Osteoblast (primary cell): Measurements from ENCODE around the gene OR52E1. TPM values are rescaled to one million over a fixed set of nuclear protein-coding genes. Genes with fewer than 3 reads are reported as not detected.

Experiments used
- DNase-seq: peaks from one replicate; pipeline ENCODE4 v3.0.0; 2011; ENCODE audit warnings: low spot score, mixed read lengths; ENCODE audit not compliant: insufficient read length; ENCODE audit errors: missing footprints
- H2AFZ ChIP-seq: 2 replicates; pipeline ENCODE4 v1.6.0; 2011; ENCODE audit warnings: mild to moderate bottlenecking, low read length
- H3K27ac ChIP-seq: 2 replicates; pipeline ENCODE4 v1.5.1; 2011; ENCODE audit warnings: mild to moderate bottlenecking, low read depth, low read length, moderate library complexity
- H3K27me3 ChIP-seq: 2 replicates; pipeline ENCODE4 v1.6.0; 2012; ENCODE audit warnings: mild to moderate bottlenecking, control low read depth, inconsistent platforms, low read length, moderate library complexity; ENCODE audit not compliant: insufficient read depth
- H3K36me3 ChIP-seq: 2 replicates; pipeline ENCODE4 v1.5.1; 2011; ENCODE audit warnings: mild to moderate bottlenecking, low read length, control low read depth, moderate library complexity; ENCODE audit not compliant: insufficient read depth
- H3K4me1 ChIP-seq: 2 replicates; pipeline ENCODE4 v1.5.1; 2011; ENCODE audit warnings: mild to moderate bottlenecking, low read length, control low read depth, moderate library complexity; ENCODE audit not compliant: insufficient read depth
- H3K4me2 ChIP-seq: 2 replicates; pipeline ENCODE4 v1.6.0; 2011; ENCODE audit warnings: mild to moderate bottlenecking, low read length; ENCODE audit not compliant: insufficient read depth
- H3K4me3 ChIP-seq: fragments of 200-600 bp; sonication (generic); 3 replicates; pipeline ENCODE4 v1.5.1; 2012; ENCODE audit warnings: mild to moderate bottlenecking, low read length, inconsistent platforms; ENCODE audit not compliant: insufficient read depth
- H3K79me2 ChIP-seq: 2 replicates; pipeline ENCODE4 v1.6.0; 2012; ENCODE audit warnings: mild to moderate bottlenecking, low read length, control low read depth, inconsistent platforms; ENCODE audit not compliant: insufficient read depth
- H3K9me3 ChIP-seq: 2 replicates; pipeline ENCODE4 v1.5.1; 2011; ENCODE audit warnings: low read depth, low read length, control low read depth
- H4K20me1 ChIP-seq: 2 replicates; pipeline ENCODE4 v1.6.0; 2012; ENCODE audit warnings: mild to moderate bottlenecking, low read length, control low read depth; ENCODE audit not compliant: insufficient read depth
- total RNA-seq: library from RNA; depleted of rRNA; stranded (reverse); fragments of >200 nt; gene quantifications from 2 replicates; pipeline ENCODE4 v1.2.3, GENCODE V29; 2012
- TF ChIP-seq, protein P1 (sequence below): IDR thresholded peaks from 2 replicates; pipeline ENCODE4 v1.5.1; 2011; ENCODE audit warnings: mild to moderate bottlenecking, low read depth, low read length, moderate library complexity; ENCODE audit errors: extremely low read depth

Gene OR52E1
- total RNA-seq, 1 donor: not detected

DNA sequence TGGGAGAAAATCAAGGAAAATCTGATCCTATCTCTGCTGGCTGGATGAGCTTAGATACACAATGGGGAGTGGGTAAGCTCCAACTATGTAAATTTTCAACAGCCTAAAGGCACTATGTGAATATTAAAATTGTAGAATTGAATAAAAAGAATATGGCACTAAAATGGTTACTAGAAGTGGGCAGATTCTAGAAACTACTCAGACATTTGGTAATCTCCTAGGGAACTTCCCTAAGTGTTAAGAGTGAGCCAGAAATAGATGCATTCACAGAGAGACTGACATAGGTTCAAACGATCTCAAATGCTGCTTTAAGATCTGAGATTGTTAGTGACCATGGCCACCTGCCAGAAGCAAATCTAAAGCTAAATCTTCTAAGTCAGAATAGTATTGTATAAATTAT is 4.3 kb upstream of the OR52E1 start:
- TF ChIP-seq, protein P1, sequence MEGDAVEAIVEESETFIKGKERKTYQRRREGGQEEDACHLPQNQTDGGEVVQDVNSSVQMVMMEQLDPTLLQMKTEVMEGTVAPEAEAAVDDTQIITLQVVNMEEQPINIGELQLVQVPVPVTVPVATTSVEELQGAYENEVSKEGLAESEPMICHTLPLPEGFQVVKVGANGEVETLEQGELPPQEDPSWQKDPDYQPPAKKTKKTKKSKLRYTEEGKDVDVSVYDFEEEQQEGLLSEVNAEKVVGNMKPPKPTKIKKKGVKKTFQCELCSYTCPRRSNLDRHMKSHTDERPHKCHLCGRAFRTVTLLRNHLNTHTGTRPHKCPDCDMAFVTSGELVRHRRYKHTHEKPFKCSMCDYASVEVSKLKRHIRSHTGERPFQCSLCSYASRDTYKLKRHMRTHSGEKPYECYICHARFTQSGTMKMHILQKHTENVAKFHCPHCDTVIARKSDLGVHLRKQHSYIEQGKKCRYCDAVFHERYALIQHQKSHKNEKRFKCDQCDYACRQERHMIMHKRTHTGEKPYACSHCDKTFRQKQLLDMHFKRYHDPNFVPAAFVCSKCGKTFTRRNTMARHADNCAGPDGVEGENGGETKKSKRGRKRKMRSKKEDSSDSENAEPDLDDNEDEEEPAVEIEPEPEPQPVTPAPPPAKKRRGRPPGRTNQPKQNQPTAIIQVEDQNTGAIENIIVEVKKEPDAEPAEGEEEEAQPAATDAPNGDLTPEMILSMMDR: no peak
- Histone ChIP-seq H3K4me2 (no peak overlapping the region), H3K27me3 (no peaks in the 10 kb centered on the region), H3K79me2 (no peaks in the 10 kb centered on the region), H2AFZ (no peak overlapping the region), H4K20me1 (no peaks in the 10 kb centered on the region), H3K4me1 (no peaks in the 10 kb centered on the region), H3K27ac (no peak overlapping the region), H3K36me3 (no peaks in the 10 kb centered on the region), H3K9me3 (no peaks in the 10 kb centered on the region), H3K4me3 (no peak overlapping the region)
- no peak for DNase-seq

DNA sequence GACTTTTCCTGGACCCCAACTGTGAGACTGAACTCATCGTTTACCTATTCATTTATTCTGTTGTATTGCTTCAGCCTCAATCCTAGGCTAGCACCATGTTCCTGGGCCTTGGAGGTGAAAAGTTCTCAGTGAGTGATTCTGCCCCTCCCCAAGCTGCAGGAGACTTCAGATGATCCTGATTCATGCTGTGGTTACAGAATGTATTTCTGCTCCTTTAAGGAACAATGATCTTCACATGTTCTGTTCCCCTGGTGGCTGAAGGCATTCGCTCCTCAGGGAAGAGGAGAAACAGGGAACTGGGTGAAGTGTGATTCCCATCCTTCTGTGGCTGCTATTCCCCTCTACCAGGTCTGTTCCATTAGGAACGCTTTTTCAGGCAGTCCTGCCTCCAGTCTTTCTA is 2.4 kb downstream of the OR52E1 start:
- H3K4me2 ChIP-seq: no peak overlapping the region
- H3K36me3 ChIP-seq: no peaks in the 10 kb centered on the region
- no peak overlapping the region for H2AFZ ChIP-seq
- no peak overlapping the region for H3K27ac ChIP-seq
- H3K79me2 ChIP-seq: no peaks in the 10 kb centered on the region
- H3K4me1 ChIP-seq: no peaks in the 10 kb centered on the region
- DNase-seq: no peak
- TF ChIP-seq, protein P1: no peak
- no peaks in the 10 kb centered on the region for H3K27me3 ChIP-seq
- H4K20me1 ChIP-seq: no peaks in the 10 kb centered on the region
- no peaks in the 10 kb centered on the region for H3K9me3 ChIP-seq
- no peak overlapping the region for H3K4me3 ChIP-seq

DNA sequence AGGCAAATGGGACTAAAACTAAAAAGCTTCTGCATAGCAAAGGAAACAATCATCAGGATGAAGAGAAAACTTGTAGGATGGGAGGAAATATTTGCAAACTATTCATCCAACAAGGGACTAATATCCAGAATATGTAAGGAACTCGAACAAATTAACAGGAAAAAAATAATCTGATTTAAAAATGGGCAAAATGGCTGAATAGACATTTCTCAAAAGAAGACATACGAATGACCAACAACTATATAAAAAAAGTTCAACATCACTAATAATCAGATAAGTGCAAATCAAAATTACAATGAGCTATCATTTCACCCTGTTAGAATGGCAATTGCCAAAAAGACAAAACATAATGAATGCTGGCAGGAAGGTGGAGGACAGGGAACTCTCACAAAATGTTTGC is 12.0 kb downstream of the OR52E1 start:
- H3K9me3 ChIP-seq: no peaks in the 10 kb centered on the region
- no peaks in the 10 kb centered on the region for H3K79me2 ChIP-seq
- H4K20me1 ChIP-seq: no peaks in the 10 kb centered on the region
- no peak overlapping the region for H2AFZ ChIP-seq
- DNase-seq: no peak
- no peaks in the 10 kb centered on the region for H3K27me3 ChIP-seq
- no peak overlapping the region for H3K4me3 ChIP-seq
- H3K36me3 ChIP-seq: no peaks in the 10 kb centered on the region
- TF ChIP-seq, protein P1: no peak
- H3K27ac ChIP-seq: no peak overlapping the region
- no peaks in the 10 kb centered on the region for H3K4me1 ChIP-seq
- H3K4me2 ChIP-seq: no peak overlapping the region

DNA sequence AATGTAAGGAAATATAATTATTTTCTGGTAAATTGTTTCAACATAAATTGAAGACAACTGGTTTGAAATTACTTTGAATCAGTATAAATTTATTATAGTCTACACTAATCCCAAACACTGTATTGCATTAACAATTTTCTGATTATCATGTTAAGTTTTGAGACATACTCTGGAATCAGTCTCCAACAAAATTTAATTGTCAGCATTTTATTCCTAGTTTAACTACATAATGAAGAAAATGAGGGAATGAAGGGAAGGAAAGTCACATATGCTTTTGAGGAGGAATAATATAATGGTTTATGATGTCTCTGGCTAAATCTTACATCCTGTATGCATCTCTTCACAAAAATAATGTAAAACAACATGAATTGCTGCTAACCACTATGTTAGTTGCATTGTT is 14.2 kb downstream of the OR52E1 start:
- no peak overlapping the region for H2AFZ ChIP-seq
- H3K4me1 ChIP-seq: no peaks in the 10 kb centered on the region
- H4K20me1 ChIP-seq: no peaks in the 10 kb centered on the region
- H3K4me3 ChIP-seq: no peak overlapping the region
- no peak overlapping the region for H3K27ac ChIP-seq
- TF ChIP-seq, protein P1: no peak
- H3K79me2 ChIP-seq: no peaks in the 10 kb centered on the region
- H3K36me3 ChIP-seq: no peaks in the 10 kb centered on the region
- no peak overlapping the region for H3K4me2 ChIP-seq
- no peaks in the 10 kb centered on the region for H3K9me3 ChIP-seq
- no peak for DNase-seq
- no peaks in the 10 kb centered on the region for H3K27me3 ChIP-seq
